ENCODE data around the gene SUSD3.

DNA sequence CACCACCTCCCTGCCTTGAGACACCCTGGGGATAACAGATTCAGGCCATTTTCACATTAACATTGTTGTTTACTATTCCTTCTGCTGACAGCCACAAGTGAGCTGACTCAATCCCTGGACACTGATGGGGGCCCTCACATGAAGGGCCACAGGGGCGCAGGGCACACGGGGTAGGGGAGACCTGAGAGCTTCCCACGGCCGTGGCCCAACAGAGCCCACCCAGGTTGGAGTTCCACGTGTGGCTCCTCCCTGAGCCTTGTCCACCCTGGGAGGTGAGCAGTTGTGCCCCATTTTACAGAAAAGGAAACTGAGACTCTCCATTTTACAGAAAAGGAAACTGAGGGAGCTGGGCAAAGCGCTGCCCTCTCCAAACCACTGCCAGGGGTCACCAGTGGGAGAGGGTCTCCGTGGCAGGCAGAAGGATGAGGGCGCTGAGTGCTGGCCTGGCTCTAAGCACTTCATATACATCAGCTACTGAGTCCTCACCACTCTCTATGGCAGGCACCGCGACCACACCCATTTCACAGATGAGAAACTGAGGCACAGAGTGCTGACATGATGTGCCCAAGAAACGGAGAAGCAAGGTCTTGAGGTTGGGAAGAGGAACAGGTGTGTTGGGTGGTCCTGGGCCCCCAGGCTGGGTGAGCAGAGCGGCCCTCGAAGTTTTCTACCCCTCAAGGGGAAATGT, 73.2 kb downstream of the SUSD3 start:
- TF ChIP-seq, protein P1, sequence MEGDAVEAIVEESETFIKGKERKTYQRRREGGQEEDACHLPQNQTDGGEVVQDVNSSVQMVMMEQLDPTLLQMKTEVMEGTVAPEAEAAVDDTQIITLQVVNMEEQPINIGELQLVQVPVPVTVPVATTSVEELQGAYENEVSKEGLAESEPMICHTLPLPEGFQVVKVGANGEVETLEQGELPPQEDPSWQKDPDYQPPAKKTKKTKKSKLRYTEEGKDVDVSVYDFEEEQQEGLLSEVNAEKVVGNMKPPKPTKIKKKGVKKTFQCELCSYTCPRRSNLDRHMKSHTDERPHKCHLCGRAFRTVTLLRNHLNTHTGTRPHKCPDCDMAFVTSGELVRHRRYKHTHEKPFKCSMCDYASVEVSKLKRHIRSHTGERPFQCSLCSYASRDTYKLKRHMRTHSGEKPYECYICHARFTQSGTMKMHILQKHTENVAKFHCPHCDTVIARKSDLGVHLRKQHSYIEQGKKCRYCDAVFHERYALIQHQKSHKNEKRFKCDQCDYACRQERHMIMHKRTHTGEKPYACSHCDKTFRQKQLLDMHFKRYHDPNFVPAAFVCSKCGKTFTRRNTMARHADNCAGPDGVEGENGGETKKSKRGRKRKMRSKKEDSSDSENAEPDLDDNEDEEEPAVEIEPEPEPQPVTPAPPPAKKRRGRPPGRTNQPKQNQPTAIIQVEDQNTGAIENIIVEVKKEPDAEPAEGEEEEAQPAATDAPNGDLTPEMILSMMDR (IDR thresholded peaks at IDR 0.05), result no peak
- no peak for TF ChIP-seq POLR2A (IDR thresholded peaks at IDR 0.05)
